GM19397 (cell line): Measurements from ENCODE around the gene SOCS3.

Experiments used
- ATAC-seq: cut with Tn5 transposase; IDR thresholded peaks from one replicate; pipeline ENCODE4 v1.9.1; 2021; ENCODE audit warnings: mild to moderate bottlenecking, moderate library complexity; ENCODE audit not compliant: unreplicated experiment

Gene SOCS3

GRCh38 chr17:78353834-78354233 is 6.0 kb downstream of the SOCS3 start:
- no peak for ATAC-seq

GRCh38 chr17:78351449-78352006 is 8.3 kb downstream of the SOCS3 start:
- no peak for ATAC-seq

- ATAC-seq: no peak
Measured at GRCh38 chr17:78349891-78350642, 9.8 kb downstream of the SOCS3 start.

DNA sequence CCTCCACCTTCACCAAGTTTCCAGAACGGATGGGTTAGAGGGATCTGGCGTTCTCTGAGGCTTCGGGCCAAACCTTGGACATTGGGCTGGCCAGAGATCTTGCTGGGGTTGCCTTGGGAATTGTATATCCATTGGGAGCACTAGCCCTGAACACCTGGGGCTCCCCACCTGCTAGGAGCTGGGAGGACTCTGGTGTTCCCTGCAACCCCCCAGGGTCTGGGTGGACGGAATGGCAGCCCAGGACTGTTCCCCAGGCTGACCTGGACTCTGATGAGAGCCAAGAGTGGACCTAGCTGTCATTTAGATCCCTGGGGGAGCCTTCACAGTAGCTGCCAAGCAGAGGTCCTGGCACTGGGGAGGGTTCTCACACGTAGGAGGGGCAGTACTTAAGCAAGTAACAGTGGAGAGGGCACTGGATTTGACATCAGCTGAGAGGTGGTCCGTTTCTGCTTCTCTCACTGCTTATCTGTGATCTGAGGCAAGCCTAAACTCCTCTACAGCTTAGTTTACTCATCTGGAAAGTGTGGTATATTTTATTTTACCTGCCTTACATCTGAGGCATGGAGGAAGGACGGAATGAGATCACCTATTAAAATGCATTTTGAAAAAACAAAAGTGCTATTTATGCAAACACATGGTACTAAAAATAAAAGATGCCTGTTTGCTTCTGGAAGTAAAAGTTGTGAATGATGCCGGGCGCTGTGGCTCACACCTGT is 11.7 kb downstream of the SOCS3 start:
- ATAC-seq: no peak

GRCh38 chr17:78347453-78347852 is 12.4 kb downstream of the SOCS3 start:
- ATAC-seq: no peak

GRCh38 chr17:78346605-78347250 is 13.1 kb downstream of the SOCS3 start:
- ATAC-seq: no peak

DNA sequence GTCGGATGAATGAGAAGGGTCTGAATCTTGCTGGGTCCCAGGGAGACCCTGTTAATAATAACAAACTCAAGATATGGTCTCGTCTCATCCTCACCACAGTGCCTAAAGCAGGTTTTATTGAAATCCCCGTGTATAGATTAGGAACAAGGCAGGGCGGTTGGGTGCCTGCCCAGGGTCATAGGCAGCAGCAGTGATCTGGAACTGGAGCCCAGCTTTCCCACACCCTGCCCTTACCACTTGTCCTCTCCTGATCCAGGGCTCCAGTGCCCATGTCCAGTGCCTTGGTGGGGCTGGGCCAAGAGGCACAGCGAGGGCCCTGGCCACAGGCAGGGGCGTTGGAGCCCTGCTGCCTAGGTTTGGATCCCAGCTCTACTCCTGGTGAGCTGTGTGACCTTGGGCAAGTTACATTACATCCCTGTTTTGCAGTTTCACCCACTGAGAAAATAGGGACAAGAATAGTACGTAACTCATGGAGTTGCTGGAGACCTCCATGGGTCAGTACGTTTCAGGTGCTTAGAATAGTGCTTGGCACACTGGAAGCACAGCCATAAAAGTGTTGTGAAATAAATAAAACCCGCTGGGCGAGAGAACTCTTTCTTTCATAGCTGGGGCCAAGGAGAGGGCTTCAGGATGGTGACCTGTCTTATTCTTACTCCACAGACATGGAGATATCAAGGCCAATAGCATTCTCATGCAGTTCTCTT is 13.9 kb downstream of the SOCS3 start:
- ATAC-seq: no peak

- ATAC-seq: no peak
Measured at GRCh38 chr17:78345172-78345571, 14.7 kb downstream of the SOCS3 start.

- ATAC-seq: no peak
Measured at GRCh38 chr17:78344666-78345065, 15.2 kb downstream of the SOCS3 start.

GRCh38 chr17:78343543-78344201 is 16.2 kb downstream of the SOCS3 start:
- ATAC-seq: peak; percentile 38

DNA sequence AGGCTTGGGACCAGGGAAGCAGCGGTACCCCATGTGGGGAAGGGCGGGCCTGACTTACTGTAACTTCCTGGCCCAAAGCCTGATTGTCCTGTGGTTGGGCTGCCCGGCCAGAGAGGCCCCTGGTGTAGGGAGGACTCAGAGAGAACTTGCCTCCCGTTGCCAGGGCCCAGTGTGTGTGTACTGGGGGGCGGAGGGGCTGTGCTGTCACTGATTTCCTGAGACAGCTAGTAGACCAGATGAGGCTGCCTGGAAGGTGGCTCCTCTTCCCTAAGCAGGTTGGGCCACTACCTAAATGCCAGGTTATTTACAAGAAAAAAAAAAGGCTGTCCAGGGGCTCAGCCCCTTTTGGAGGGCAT is 16.7 kb downstream of the SOCS3 start:
- no peak for ATAC-seq

DNA sequence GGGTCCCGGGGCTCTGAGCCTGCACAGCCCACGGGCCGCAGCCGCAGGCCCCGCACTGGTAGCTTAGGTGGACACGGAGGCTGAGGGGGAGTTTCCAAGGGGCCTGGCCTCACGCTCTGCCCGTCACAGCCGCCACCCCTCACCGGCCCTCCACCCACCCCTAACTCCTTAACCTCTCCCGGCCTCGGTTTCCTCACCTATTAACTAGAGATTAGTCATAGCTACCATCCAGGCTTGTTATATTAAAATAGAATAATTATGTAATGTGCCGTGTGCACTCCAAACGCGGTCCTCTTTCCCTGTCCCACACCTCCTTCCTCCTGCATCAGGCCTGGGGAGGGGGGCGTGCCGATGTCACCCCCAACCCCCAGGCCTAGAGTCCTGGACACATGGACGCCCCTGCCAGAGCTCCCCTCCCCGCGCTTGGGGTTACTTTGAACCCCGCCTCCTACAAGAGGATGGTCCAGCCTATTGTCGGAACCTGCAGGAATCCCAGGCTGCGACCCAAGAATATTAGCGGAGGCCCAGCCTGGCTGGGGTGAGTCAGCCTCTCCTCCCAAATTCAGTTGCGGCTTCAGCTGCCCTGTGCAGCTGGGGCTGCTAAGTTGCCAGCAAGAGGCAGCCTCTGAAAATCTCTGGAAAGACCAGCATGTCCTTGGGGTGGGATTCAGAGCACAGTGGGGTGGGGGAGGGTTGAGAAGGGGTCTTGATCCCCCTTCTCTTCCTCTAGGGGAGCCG is 17.3 kb downstream of the SOCS3 start:
- ATAC-seq: no peak

- no peak for ATAC-seq
Measured at GRCh38 chr17:78341559-78342448, 18.1 kb downstream of the SOCS3 start.

DNA sequence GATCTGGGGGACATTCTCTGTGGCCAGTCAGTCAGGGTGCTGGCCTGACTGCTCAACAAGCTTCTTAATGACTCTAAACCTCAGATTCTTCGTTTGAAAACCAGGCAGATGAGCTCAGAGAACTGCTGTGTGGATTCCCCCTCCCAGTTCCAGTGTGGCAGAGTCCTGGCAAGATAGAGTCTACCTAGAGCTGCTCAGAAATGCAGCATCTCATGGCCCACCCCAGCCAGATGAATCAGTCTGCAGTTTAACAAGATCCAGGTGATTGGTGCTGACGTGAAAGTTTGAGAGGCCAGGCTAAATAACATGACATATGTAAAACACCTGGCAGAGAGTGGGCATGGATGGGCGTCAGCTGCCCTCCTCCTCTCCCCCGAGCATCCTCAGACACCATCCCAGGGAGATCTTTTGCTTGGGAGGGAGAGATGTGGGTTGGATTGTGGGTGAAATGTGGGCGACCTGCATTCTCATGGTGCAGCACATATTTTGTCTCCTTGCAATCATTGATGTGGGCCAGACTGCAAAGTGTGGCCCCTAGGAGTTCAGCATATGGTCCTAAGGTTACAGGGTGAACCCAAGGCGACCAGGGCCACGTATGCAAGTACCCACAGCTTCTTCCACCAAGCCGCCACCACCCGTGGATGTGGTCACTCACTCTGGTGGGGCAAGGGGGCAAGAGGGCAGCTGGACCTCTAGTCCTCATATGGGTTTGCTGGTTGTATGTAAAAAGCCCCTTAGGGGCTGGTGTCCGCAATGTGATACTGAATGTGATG is 19.5 kb downstream of the SOCS3 start:
- no peak for ATAC-seq

DNA sequence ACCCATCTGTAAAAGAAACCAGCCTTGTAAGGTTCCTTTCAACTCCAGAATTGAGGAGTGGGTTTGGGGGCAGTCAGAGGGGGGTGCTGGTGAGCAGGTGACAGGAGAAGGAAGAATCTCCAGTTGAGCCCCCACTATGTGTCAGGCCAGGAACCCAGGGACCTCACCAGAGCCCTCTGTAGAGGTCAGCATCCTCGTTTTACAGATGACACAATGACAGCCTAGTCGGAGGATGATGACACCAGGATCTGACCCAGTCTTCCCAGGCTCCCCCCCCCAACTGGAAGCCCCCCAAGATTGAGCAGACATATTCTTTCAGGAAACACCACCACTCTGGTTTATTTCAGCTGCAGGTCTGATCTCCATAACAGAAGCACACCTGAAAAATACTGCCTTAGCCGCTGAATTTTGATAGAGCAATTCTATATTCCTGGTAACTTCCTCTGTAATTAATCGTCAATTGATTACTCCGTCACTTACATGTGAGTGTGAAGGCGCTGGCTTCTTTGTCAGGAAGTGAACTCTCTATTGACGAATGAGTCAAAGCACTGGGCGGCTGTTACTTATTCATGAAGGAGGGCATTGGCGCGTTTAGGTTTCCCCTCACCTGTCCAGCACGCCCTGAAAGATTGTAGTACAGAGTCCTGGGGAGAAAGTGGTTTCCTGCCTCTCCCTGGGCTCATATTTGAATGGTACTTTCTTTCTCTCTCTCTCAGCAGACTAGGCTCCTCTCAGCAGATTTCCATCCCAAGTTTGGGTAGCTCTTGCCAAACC is 21.2 kb downstream of the SOCS3 start:
- ATAC-seq: no peak

DNA sequence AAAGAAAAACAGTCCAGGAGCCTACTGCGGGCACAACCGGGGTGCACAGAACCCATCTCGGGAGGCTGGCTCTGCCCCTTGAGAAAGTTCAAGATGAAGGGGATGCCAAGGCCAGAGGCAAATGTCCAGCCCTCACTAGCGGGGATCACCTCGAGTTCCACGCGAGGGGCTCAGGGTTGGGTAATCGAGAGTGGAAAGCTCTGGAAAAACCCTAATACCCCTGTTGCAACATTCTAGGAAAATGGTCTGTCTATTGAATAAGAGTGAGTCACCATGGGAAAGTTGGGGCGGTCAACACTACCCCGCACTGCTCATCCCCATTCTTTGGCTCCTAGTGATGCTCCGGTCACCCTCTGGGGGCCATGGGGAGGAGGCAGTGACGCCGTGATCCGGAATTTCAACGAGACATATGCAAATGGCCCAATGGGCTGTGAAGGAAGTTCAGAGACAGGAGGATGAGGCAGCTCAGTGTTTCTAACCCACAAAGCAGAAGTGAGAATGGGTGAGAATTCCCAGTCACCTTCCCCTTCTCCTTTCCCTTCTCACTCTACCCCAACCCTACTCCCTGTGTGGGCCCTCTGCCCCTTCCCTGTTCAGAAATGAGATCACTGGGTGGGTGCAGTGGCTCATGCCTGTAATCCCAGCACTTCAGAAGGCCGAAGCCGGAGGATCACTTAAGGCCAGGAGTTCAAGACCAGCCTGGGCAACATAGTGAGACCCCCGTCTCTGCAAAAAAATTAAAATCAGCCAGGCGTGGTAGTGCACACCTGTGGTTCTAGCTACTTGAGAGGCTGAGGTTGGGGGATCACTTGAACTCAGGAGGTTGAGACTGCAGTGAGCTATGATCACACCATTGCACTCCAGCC is 22.4 kb downstream of the SOCS3 start:
- ATAC-seq: no peak
